A673 (cell line): ENCODE data around the gene GAPVD1. TPM values are rescaled to one million over a fixed set of nuclear protein-coding genes. Genes with fewer than 3 reads are reported as not detected.

Experiments
- BruUV-seq: library from RNA; stranded (reverse); fragments of 400-500 nt; replicated peaks from 2 replicates; lab custom pipeline; 2021; lab: Mats Ljungman, UMichigan
- CTCF ChIA-PET: fragments of 300-600 bp; sonication (Branson Sonifier 250); formaldehyde crosslinking; loops from one replicate; lab custom pipeline; 2022; ENCODE audit warnings: antibody characterized with exemption; lab: Charles Lee
- POLR2A ChIA-PET: fragments of 300-600 bp; sonication (Branson Sonifier 250); formaldehyde crosslinking; loops from one replicate; lab custom pipeline; 2022; ENCODE audit warnings: antibody characterized with exemption; ENCODE audit not compliant: low non-redundant PET; lab: Charles Lee
- DNase-seq: peaks from one replicate; pipeline ENCODE4 v3.0.0-alpha.2; 2015; ENCODE audit warnings: low spot score
- H3K27ac ChIP-seq: fragments of 200-600 bp; sonication (generic); 2 replicates; pipeline ENCODE4 v1.5.1; 2016; ENCODE audit warnings: mixed run types, low read depth, mild to moderate bottlenecking, mixed read lengths, antibody characterized with exemption, low read length; ENCODE audit not compliant: poor library complexity, severe bottlenecking
- H3K27me3 ChIP-seq: fragments of 200-600 bp; sonication (generic); replicated peaks from 2 replicates; pipeline ENCODE4 v1.6.1; 2017; ENCODE audit warnings: mixed run types, low read depth, mild to moderate bottlenecking, mixed read lengths, antibody characterized with exemption, low read length; ENCODE audit not compliant: insufficient read depth, poor library complexity
- H3K36me3 ChIP-seq: fragments of 200-600 bp; sonication (generic); 2 replicates; pipeline ENCODE4 v1.6.1; 2016; ENCODE audit warnings: mixed run types, mild to moderate bottlenecking, mixed read lengths, antibody characterized with exemption, low read length; ENCODE audit not compliant: insufficient read depth, poor library complexity, severe bottlenecking
- H3K4me1 ChIP-seq: fragments of 200-600 bp; sonication (generic); 2 replicates; pipeline ENCODE4 v1.6.1; 2017; ENCODE audit warnings: mixed run types, mild to moderate bottlenecking, mixed read lengths, antibody characterized with exemption, low read length; ENCODE audit not compliant: insufficient read depth, poor library complexity, severe bottlenecking
- H3K4me3 ChIP-seq: fragments of 200-600 bp; sonication (generic); 2 replicates; pipeline ENCODE4 v1.5.1; 2016; ENCODE audit warnings: low read depth, mixed run types, mild to moderate bottlenecking, mixed read lengths, low read length; ENCODE audit not compliant: poor library complexity, severe bottlenecking
- H3K9me3 ChIP-seq: fragments of 200-600 bp; sonication (generic); 2 replicates; pipeline ENCODE4 v1.6.1; 2016; ENCODE audit warnings: mixed run types, low read depth, mild to moderate bottlenecking, mixed read lengths, antibody characterized with exemption, low read length; ENCODE audit not compliant: poor library complexity, severe bottlenecking
- EZH2 ChIP-seq: fragments of 200-600 bp; sonication (generic); IDR thresholded peaks from 2 replicates; pipeline ENCODE4 v1.6.1; 2017; ENCODE audit warnings: borderline replicate concordance, low read depth, mild to moderate bottlenecking, mixed read lengths, antibody characterized with exemption, low read length; ENCODE audit not compliant: poor library complexity, severe bottlenecking
- intact Hi-C: fragments of 100-400 bp; cut with micrococcal nuclease; formaldehyde crosslinking; loops from one replicate; pipeline ENCODE4 v1.10.0; 2022; ENCODE audit not compliant: unreplicated experiment
- total RNA-seq: library from RNA; stranded (reverse); gene quantifications from 2 replicates; pipeline ENCODE4 v1.2.3, GENCODE V29; 2021
- TF ChIP-seq, protein P1 (sequence below): fragments of 300-800, 200-600 bp; sonication (generic); conservative IDR thresholded peaks from 2 replicates; pipeline ENCODE4 v1.5.1; 2017; ENCODE audit warnings: low read depth, mild to moderate bottlenecking, antibody characterized with exemption, low read length, moderate library complexity, mixed read lengths

GAPVD1 gene
- total RNA-seq, 1 experiment from 2014 or later = 55.3 TPM

DNA sequence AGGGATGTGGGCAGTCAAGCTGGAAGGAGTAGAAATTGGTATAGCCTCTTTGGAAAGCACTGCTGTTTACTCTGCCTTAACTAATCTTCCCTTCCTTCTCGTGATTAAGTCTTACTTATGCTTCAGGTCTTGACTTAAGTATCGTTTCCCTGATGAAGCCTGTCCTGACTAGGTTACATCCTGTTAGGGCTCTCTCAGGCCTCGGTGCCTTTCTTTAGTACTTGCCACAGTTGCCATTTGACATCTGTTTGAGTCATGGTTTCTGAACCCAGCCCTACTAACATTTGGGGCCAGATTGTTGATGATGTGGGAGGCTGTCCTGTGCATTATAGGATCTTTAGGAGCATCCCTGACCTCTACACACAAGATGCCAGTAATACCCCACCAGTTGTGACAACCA, 94.4 kb downstream of the GAPVD1 start:
- H3K4me1 ChIP-seq = peaks cover 4% of the 10 kb centered on the region
- POLR2A ChIA-PET = no interaction called here
- no peak for TF ChIP-seq EZH2
- TF ChIP-seq, protein P1, sequence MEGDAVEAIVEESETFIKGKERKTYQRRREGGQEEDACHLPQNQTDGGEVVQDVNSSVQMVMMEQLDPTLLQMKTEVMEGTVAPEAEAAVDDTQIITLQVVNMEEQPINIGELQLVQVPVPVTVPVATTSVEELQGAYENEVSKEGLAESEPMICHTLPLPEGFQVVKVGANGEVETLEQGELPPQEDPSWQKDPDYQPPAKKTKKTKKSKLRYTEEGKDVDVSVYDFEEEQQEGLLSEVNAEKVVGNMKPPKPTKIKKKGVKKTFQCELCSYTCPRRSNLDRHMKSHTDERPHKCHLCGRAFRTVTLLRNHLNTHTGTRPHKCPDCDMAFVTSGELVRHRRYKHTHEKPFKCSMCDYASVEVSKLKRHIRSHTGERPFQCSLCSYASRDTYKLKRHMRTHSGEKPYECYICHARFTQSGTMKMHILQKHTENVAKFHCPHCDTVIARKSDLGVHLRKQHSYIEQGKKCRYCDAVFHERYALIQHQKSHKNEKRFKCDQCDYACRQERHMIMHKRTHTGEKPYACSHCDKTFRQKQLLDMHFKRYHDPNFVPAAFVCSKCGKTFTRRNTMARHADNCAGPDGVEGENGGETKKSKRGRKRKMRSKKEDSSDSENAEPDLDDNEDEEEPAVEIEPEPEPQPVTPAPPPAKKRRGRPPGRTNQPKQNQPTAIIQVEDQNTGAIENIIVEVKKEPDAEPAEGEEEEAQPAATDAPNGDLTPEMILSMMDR = no peak
- H3K27ac ChIP-seq = no peak overlapping the region
- H3K4me3 ChIP-seq = no peak overlapping the region
- no peak for DNase-seq
- CTCF ChIA-PET = no interaction called here
- no peaks in the 10 kb centered on the region for H3K9me3 ChIP-seq
- H3K27me3 ChIP-seq = no peaks in the 10 kb centered on the region
- intact Hi-C loops = no loop called here
- no TSS peak for BruUV-seq
- H3K36me3 ChIP-seq = peaks cover 51% of the 10 kb centered on the region

DNA sequence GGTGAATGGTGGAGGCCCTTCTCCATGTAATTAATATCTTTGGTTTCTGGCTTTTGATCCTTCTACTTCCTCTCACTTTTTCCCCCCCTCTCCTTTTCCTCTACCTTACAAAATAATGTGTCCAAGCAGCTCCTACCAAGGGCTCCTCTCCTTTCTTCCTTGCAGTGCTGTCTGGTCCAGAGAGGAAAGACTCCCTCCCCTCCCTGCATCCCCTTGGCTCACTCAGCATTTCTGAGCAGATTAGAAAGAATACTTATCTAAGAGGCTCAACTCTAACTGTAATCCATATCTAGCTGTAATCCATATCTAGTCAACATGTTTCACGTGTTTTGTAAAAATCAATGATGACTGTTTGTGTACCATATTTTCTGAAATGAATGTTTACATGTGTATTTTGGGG, 97.4 kb downstream of the GAPVD1 start:
- Histone ChIP-seq H3K27ac (no peak overlapping the region), H3K4me1 (peaks cover 4% of the 10 kb centered on the region), H3K4me3 (no peak overlapping the region), H3K9me3 (no peaks in the 10 kb centered on the region), H3K27me3 (no peaks in the 10 kb centered on the region), H3K36me3 (peaks cover 47% of the 10 kb centered on the region)
- no peak for DNase-seq
- ChIA-PET POLR2A (no interaction called here), CTCF (no interaction called here)
- BruUV-seq = no TSS peak
- no peak for TF ChIP-seq EZH2
- TF ChIP-seq, protein P1 = no peak
- intact Hi-C loops = no loop called here

DNA sequence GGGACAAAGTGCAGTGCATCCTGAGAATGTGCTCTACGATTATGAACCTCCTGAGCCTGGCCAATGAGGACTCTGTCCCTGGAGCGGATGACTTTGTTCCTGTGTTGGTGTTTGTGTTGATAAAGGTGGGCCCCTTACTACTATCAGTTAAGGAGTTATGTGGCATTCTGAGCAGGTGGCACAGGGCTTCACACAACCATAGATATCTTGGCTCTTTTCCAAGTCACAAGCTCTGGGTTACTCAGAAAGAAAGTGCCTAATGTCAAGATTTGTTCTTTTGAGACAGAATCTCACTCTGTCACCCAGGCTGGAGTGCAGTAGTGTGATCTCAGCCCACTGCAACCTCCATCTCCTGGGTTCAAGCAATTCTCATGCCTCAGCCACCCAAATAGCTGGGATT, 99.0 kb downstream of the GAPVD1 start:
- ChIA-PET POLR2A (no interaction called here), CTCF (no interaction called here)
- H3K4me1 ChIP-seq = peaks cover 4% of the 10 kb centered on the region
- no peak for DNase-seq
- H3K27me3 ChIP-seq = no peaks in the 10 kb centered on the region
- H3K9me3 ChIP-seq = no peaks in the 10 kb centered on the region
- intact Hi-C loops = no loop called here
- TF ChIP-seq EZH2 = no peak
- TF ChIP-seq, protein P1 = no peak
- BruUV-seq = no TSS peak
- H3K36me3 ChIP-seq = peaks cover 36% of the 10 kb centered on the region
- no peak overlapping the region for H3K4me3 ChIP-seq
- no peak overlapping the region for H3K27ac ChIP-seq
